ENCODE measurements around the gene ITIH1. TPM values are rescaled to one million over a fixed set of nuclear protein-coding genes. Genes with fewer than 3 reads are reported as not detected.
A peak's percentile ranks its signal among the peaks of the same experiment; 100 is the strongest.

Gene ITIH1
- total and polyA plus RNA-seq, 12 donors, result 0.13 TPM; not detected in 11

- Histone ChIP-seq H3K27me3 (no peaks in the 10 kb centered on the region), H3K4me3 (peak overlapping the region in 3 of 10 donors; percentile 36 to 49 (median 47)), H3K36me3 (peaks cover 0 to 22% (median 0%) of the 10 kb centered on the region in 9 donors), H3K4me1 (peaks cover 15 to 64% (median 38%) of the 10 kb centered on the region in 9 donors), H3K27ac (peak overlapping the region in 2 of 10 donors; percentile 84 to 89), H3K9me3 (no peaks in the 10 kb centered on the region)
- DNase-seq (no peak), ATAC-seq (no peak)
- intact Hi-C loops (cut with DNase I), result loop anchor here in 1 of 10 donors (5.0 kb wide), 1 partner anchor 61 kb away; the partner anchor contains the start of gene NEK4
- TF ChIP-seq, protein P1, sequence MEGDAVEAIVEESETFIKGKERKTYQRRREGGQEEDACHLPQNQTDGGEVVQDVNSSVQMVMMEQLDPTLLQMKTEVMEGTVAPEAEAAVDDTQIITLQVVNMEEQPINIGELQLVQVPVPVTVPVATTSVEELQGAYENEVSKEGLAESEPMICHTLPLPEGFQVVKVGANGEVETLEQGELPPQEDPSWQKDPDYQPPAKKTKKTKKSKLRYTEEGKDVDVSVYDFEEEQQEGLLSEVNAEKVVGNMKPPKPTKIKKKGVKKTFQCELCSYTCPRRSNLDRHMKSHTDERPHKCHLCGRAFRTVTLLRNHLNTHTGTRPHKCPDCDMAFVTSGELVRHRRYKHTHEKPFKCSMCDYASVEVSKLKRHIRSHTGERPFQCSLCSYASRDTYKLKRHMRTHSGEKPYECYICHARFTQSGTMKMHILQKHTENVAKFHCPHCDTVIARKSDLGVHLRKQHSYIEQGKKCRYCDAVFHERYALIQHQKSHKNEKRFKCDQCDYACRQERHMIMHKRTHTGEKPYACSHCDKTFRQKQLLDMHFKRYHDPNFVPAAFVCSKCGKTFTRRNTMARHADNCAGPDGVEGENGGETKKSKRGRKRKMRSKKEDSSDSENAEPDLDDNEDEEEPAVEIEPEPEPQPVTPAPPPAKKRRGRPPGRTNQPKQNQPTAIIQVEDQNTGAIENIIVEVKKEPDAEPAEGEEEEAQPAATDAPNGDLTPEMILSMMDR (IDR thresholded peaks at IDR 0.05), result no peak
- WGBS, 2 donors, result 91 to 96% methylated on average over 14 of the region's 14 CpGs
These were observed 55.8 kb downstream of the ITIH1 start for GRCh38 chr3:52833202-52833601.

DNA sequence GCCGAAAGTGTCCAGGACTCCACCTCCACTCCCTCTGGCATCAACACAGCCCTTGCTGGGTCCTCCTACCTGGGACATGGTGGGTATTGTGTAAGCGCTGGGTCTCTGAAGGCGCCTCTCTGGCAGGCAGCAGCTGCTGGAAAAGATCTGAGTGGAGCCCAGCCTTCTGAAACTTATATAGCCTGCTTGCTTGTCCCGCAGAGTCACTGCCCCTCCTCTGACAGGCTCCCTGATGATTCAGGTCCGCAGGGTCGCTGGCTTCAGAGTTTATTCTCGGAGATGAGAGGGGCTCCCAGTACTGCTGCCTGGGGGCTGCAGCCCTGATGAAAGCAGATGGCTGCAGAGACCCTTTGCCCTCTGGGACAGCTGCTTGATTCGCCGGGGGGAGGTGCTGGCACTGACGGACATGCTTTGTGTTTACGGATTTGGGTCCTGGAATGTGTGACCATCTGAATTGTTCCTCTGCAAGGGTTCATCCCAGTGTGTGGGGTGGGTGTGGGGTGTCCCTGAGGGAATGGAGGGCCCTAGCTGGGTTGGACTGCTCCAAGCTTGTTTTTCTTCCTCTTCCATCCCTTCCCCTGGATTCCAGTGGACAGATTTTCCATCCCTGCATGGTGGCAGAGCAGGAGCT lies 57.6 kb downstream of the ITIH1 start, which contains the start of gene MUSTN1:
TSS of gene MUSTN1 (minus strand) at position 149 of the 631 bp plus-strand sequence. CDS start at position 78, 71 bp downstream.
- Histone ChIP-seq H3K27me3 (no peaks in the 10 kb centered on the region), H3K4me1 (peaks cover 15 to 64% (median 44%) of the 10 kb centered on the region in 9 donors), H3K4me3 (peak within 1 kb of the TSS in 9 of 10 donors; percentile 16 to 49 (median 28)), H3K9me3 (no peaks in the 10 kb centered on the region), H3K36me3 (peaks cover 0 to 36% (median 0%) of the 10 kb centered on the region in 9 donors), H3K27ac (peak within 1 kb of the TSS; percentile 5 to 89 (median 70))
- TF ChIP-seq, protein P1 (IDR thresholded peaks at IDR 0.05), result no peak
- ATAC-seq (peak; percentile 18 to 66 (median 48)), DNase-seq (peak; percentile 28 to 34)
- intact Hi-C loops (cut with DNase I), result loop anchor here in 2 of 10 donors (5.0 kb wide), 2 partner anchors 63 to 237 kb away; partner anchors contain the start of gene NEK4 (in 1 of the 2)
- 35% methylated on average over 11 of the region's 11 CpGs for WGBS, 2 donors

GRCh38 chr3:52835766-52836470 lies 58.5 kb downstream of the ITIH1 start:
- Histone ChIP-seq H3K9me3 (no peaks in the 10 kb centered on the region), H3K4me1 (peaks cover 15 to 61% (median 36%) of the 10 kb centered on the region in 9 donors), H3K4me3 (peak overlapping the region in 2 of 10 donors; percentile 47 to 49), H3K36me3 (peaks cover 0 to 45% (median 0%) of the 10 kb centered on the region in 9 donors), H3K27ac (peak overlapping the region in 9 of 10 donors; percentile 5 to 89 (median 72)), H3K27me3 (no peaks in the 10 kb centered on the region)
- DNase-seq, result peak; percentile 36 to 62
- WGBS, 2 donors, result 70 to 74% methylated on average over 8 of the region's 8 CpGs
- TF ChIP-seq, protein P1 (IDR thresholded peaks at IDR 0.05), result no peak
- intact Hi-C loops (cut with DNase I), result loop anchor here in 1 of 10 donors (5.0 kb wide), 1 partner anchor 236 kb away; no protein-coding TSS in a partner anchor
- ATAC-seq, result peak; percentile 48 to 86 (median 74)

GRCh38 chr3:52836471-52836845 lies 59.1 kb downstream of the ITIH1 start:
- Histone ChIP-seq H3K36me3 (peaks cover 0 to 51% (median 0%) of the 10 kb centered on the region in 9 donors), H3K4me3 (no peak overlapping the region), H3K27me3 (no peaks in the 10 kb centered on the region), H3K9me3 (no peaks in the 10 kb centered on the region), H3K27ac (peak overlapping the region in 8 of 10 donors; percentile 44 to 89 (median 73)), H3K4me1 (peaks cover 17 to 61% (median 36%) of the 10 kb centered on the region in 9 donors)
- ATAC-seq, result no peak
- no peak for DNase-seq
- intact Hi-C loops (cut with DNase I), result loop anchor here in 1 of 10 donors (5.0 kb wide), 1 partner anchor 236 kb away; no protein-coding TSS in a partner anchor
- TF ChIP-seq, protein P1 (IDR thresholded peaks at IDR 0.05), result no peak
- WGBS, 2 donors, result 83 to 88% methylated on average over 5 of the region's 5 CpGs

Measured in heart right ventricle (tissue), 16 donors.